Esophagus muscularis mucosa (tissue), 4 donors: ENCODE measurements around the gene IQGAP2. TPM values are rescaled to one million over a fixed set of nuclear protein-coding genes. Genes with fewer than 3 reads are reported as not detected.

Experiments used
- DNase-seq: peaks from one replicate; pipeline ENCODE4 v3.0.0-alpha.2; 2017; ENCODE audit errors: extremely low spot score
- H3K27ac ChIP-seq, 4 donors: fragments of 200-600 bp; sonication (generic); replicated peaks in 1 of 4; 1 replicate in 3 of 4; 2 replicates in 1 of 4; pipeline ENCODE4 v1.5.1; 2016 to 2019; ENCODE audit warnings: mild to moderate bottlenecking in 1 of 4
- H3K27me3 ChIP-seq, 4 donors: fragments of 200-600 bp; sonication (generic); one replicate each; pipeline versions ENCODE4 v1.5.1 to v1.6.0; 2016 to 2019
- H3K36me3 ChIP-seq, 4 donors: fragments of 200-600 bp; sonication (generic); one replicate each; pipeline ENCODE4 v1.5.1; 2016 to 2019
- H3K4me1 ChIP-seq, 4 donors: fragments of 200-600 bp; sonication (generic); one replicate each; pipeline ENCODE4 v1.5.1; 2016 to 2019
- H3K4me3 ChIP-seq, 4 donors: fragments of 200-600 bp; sonication (generic); 1 replicate in 2 of 4; 2 replicates in 2 of 4; pipeline ENCODE4 v1.5.1; 2016 to 2019; ENCODE audit warnings: mild to moderate bottlenecking in 4 of 4, moderate library complexity in 1 of 4
- H3K9me3 ChIP-seq, 4 donors: fragments of 200-600 bp; sonication (generic); 1 replicate in 3 of 4; 2 replicates in 1 of 4; pipeline ENCODE4 v1.5.1; 2016 to 2019
- CTCF ChIP-seq, 3 experiments: fragments of 200-600 bp in 2 of 3; fragments of 450-650 bp in 1 of 3; sonication (generic) in 2 of 3; IDR thresholded peaks; one replicate each; pipeline ENCODE4 v1.5.1; 2017 to 2019; ENCODE audit warnings: antibody characterized with exemption in 3 of 3, mild to moderate bottlenecking in 2 of 3, moderate library complexity in 1 of 3
- EP300 ChIP-seq: sonication (generic); formaldehyde crosslinking; IDR thresholded peaks from one replicate; pipeline ENCODE4 v1.6.1; 2017; ENCODE audit warnings: antibody characterized with exemption
- POLR2A ChIP-seq: fragments of 450-650 bp; IDR thresholded peaks from one replicate; pipeline ENCODE4 v1.6.1; 2017; ENCODE audit warnings: antibody characterized with exemption, moderate library complexity, mild to moderate bottlenecking, low read depth
- POLR2AphosphoS5 ChIP-seq, 2 donors: sonication (generic); formaldehyde crosslinking; IDR thresholded peaks; one replicate each; pipeline ENCODE4 v1.6.1; 2017; ENCODE audit warnings: antibody characterized with exemption in 2 of 2
- WGBS: methylation state at CpG from one replicate; pipeline ENCODE4 v1.1.5; 2018; 5-methylcytosine and 5-hydroxymethylcytosine counted together
- intact Hi-C: fragments of 100-400 bp; cut with DNase I; formaldehyde crosslinking; loops from one replicate; pipeline ENCODE4 v1.15.1; 2023
- total RNA-seq, 4 donors: library from RNA; depleted of rRNA; stranded (reverse); fragments of >200 nt; gene quantifications; one replicate each; pipeline versions ENCODE4 v1.1.0 to v1.2.1, GENCODE V29; 2016

Gene IQGAP2
- total RNA-seq, 4 donors from 2014 or later, result 14.9 to 30.7 (median 20.8) TPM

- H3K4me3 ChIP-seq, result no peak overlapping the region
- WGBS, result 84% methylated on average over 6 of the region's 6 CpGs
- H3K27ac ChIP-seq, result no peak overlapping the region
- no peaks in the 10 kb centered on the region for H3K27me3 ChIP-seq
- H3K9me3 ChIP-seq, result no peaks in the 10 kb centered on the region
- intact Hi-C loops, result no loop called here
- no peak for DNase-seq
- peaks cover 0 to 10% (median 2%) of the 10 kb centered on the region in 4 donors for H3K4me1 ChIP-seq
- H3K36me3 ChIP-seq, result no peaks in the 10 kb centered on the region
- TF ChIP-seq EP300, result no peak
- no peak for TF ChIP-seq POLR2A
- TF ChIP-seq POLR2AphosphoS5 (IDR thresholded peaks at IDR 0.05), result no peak
- no peak for TF ChIP-seq CTCF (IDR thresholded peaks at IDR 0.05)
These were observed 39.0 kb downstream of the IQGAP2 start for GRCh38 chr5:76441890-76442673.

- intact Hi-C loops, result no loop called here
- Histone ChIP-seq H3K4me1 (peaks cover 0 to 10% (median 2%) of the 10 kb centered on the region in 4 donors), H3K9me3 (no peaks in the 10 kb centered on the region), H3K36me3 (no peaks in the 10 kb centered on the region), H3K27me3 (no peaks in the 10 kb centered on the region), H3K27ac (no peak overlapping the region), H3K4me3 (no peak overlapping the region)
- no peak for DNase-seq
- TF ChIP-seq POLR2A (no peak), POLR2AphosphoS5 (IDR thresholded peaks at IDR 0.05) (no peak), EP300 (no peak), CTCF (IDR thresholded peaks at IDR 0.05) (no peak)
- WGBS, result 38% methylated on average over 4 of the region's 4 CpGs
These were observed 40.1 kb downstream of the IQGAP2 start for GRCh38 chr5:76443066-76443800.

GRCh38 chr5:76445063-76445462 is 42.0 kb downstream of the IQGAP2 start:
- TF ChIP-seq POLR2AphosphoS5 (IDR thresholded peaks at IDR 0.05) (no peak), EP300 (no peak), CTCF (IDR thresholded peaks at IDR 0.05) (no peak), POLR2A (no peak)
- Histone ChIP-seq H3K4me3 (no peak overlapping the region), H3K27me3 (no peaks in the 10 kb centered on the region), H3K9me3 (no peaks in the 10 kb centered on the region), H3K27ac (no peak overlapping the region), H3K4me1 (peaks cover 0 to 16% (median 6%) of the 10 kb centered on the region in 4 donors), H3K36me3 (no peaks in the 10 kb centered on the region)
- WGBS, result 69% methylated on average over 4 of the region's 4 CpGs
- no peak for DNase-seq
- intact Hi-C loops, result no loop called here

- H3K4me1 ChIP-seq, result peaks cover 0 to 19% (median 6%) of the 10 kb centered on the region in 4 donors
- H3K9me3 ChIP-seq, result no peaks in the 10 kb centered on the region
- no peak for DNase-seq
- H3K27me3 ChIP-seq, result no peaks in the 10 kb centered on the region
- no peak overlapping the region for H3K27ac ChIP-seq
- intact Hi-C loops, result no loop called here
- TF ChIP-seq EP300 (no peak), POLR2AphosphoS5 (IDR thresholded peaks at IDR 0.05) (no peak), POLR2A (no peak), CTCF (IDR thresholded peaks at IDR 0.05) (no peak)
- 85% methylated on average over 5 of the region's 5 CpGs for WGBS
- no peak overlapping the region for H3K4me3 ChIP-seq
- no peaks in the 10 kb centered on the region for H3K36me3 ChIP-seq
These were observed 42.7 kb downstream of the IQGAP2 start for GRCh38 chr5:76445830-76446229.
